ENCODE results near the gene DUSP8. TPM values are rescaled to one million over a fixed set of nuclear protein-coding genes. Genes with fewer than 3 reads are reported as not detected.

Gene DUSP8
- total and polyA plus RNA-seq, 9 donors = 0.38 to 14.9 (median 1.3) TPM

- TF ChIP-seq POLR2A (IDR thresholded peaks at IDR 0.05) (no peak), CTCF (IDR thresholded peaks at IDR 0.05) (no peak), EP300 (IDR thresholded peaks at IDR 0.05) (no peak)
- Histone ChIP-seq H3K9me3 (no peaks in the 10 kb centered on the region), H3K4me1 (ENCODE audit: insufficient read depth) (peaks cover 6% of the 10 kb centered on the region), H3K27me3 (no peaks in the 10 kb centered on the region), H3K4me3 (no peak overlapping the region), H3K27ac (peak overlapping the region in 1 of 2 donors; percentile 51), H3K36me3 (no peaks in the 10 kb centered on the region)
- 83 to 91% (median 87%) methylated on average over 28 to 74 of the region's 74 CpGs for WGBS, 3 donors
- intact Hi-C loops (cut with DNase I) = no loop called here
- no peak for DNase-seq
Measured at GRCh38 chr11:1557051-1557884, 14.8 kb downstream of the DUSP8 start.

DNA sequence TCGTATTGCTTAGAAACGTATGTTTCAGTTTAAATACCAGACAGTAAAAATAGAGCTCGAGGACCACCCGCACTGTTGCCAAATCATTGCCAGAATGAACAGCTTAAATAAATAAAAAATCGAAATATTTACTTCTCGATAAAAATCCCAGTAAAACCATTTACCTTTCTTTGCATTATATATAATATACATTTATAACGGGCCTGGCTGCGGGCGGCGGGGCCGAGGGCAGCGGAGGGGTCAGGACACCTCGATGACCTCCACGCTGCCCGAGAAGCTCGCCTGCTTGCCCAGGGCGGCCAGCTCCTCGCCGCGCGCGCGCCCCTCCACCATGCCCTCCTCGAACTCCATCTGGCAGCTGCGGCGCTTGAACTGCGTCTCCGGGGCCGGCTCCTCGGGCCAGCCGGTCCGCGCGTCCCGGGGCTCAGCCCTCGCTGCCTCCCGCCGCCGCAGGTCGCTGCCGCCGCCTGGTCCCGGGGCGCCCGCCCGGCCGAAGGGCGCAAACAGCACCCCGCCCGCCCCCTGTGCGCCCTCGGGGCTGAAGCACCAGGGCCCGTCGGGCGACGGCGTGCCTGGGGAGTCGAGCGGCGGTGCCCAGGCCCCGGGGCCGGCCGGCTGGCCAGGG, 15.7 kb downstream of the DUSP8 start:
- H3K9me3 ChIP-seq = no peaks in the 10 kb centered on the region
- H3K27me3 ChIP-seq = no peaks in the 10 kb centered on the region
- H3K36me3 ChIP-seq = no peaks in the 10 kb centered on the region
- DNase-seq = no peak
- no peak overlapping the region for H3K4me3 ChIP-seq
- WGBS, 3 donors = 63 to 70% (median 67%) methylated on average over 35 to 63 of the region's 63 CpGs
- no peak overlapping the region for H3K27ac ChIP-seq
- peaks cover 6% of the 10 kb centered on the region for H3K4me1 ChIP-seq (ENCODE audit: insufficient read depth)
- intact Hi-C loops (cut with DNase I) = no loop called here
- TF ChIP-seq POLR2A (IDR thresholded peaks at IDR 0.05) (no peak), CTCF (IDR thresholded peaks at IDR 0.05) (no peak), EP300 (IDR thresholded peaks at IDR 0.05) (no peak)

DNA sequence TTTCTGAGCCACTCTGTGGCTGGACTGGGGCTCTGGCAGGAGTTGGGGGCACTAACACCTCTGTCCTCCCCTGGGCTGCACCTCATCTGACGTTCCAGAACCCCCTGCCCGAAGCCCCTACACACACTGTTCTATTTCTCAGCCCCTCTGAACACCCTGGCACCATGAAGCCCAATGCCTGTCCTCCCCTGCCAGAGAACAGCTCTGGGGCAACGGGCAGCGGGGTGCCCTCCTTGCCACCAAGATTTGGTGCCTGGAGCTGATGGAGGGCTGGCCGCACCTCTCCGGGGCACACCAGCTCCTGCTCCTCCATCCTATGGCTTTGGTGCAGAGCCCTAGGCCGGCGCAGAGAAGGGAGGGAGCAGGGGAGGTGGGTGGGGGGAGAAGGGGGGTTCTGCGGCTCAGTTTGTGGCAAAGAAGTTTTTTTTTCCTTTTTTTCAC, 16.3 kb downstream of the DUSP8 start:
- peaks cover 6% of the 10 kb centered on the region for H3K4me1 ChIP-seq (ENCODE audit: insufficient read depth)
- no peak for DNase-seq
- no peaks in the 10 kb centered on the region for H3K9me3 ChIP-seq
- TF ChIP-seq EP300 (IDR thresholded peaks at IDR 0.05) (no peak), CTCF (IDR thresholded peaks at IDR 0.05) (no peak), POLR2A (IDR thresholded peaks at IDR 0.05) (no peak)
- H3K27me3 ChIP-seq = no peaks in the 10 kb centered on the region
- 83 to 93% (median 92%) methylated on average over 9 of the region's 9 CpGs for WGBS, 3 donors
- intact Hi-C loops (cut with DNase I) = no loop called here
- no peak overlapping the region for H3K27ac ChIP-seq
- H3K36me3 ChIP-seq = no peaks in the 10 kb centered on the region
- no peak overlapping the region for H3K4me3 ChIP-seq

DNA sequence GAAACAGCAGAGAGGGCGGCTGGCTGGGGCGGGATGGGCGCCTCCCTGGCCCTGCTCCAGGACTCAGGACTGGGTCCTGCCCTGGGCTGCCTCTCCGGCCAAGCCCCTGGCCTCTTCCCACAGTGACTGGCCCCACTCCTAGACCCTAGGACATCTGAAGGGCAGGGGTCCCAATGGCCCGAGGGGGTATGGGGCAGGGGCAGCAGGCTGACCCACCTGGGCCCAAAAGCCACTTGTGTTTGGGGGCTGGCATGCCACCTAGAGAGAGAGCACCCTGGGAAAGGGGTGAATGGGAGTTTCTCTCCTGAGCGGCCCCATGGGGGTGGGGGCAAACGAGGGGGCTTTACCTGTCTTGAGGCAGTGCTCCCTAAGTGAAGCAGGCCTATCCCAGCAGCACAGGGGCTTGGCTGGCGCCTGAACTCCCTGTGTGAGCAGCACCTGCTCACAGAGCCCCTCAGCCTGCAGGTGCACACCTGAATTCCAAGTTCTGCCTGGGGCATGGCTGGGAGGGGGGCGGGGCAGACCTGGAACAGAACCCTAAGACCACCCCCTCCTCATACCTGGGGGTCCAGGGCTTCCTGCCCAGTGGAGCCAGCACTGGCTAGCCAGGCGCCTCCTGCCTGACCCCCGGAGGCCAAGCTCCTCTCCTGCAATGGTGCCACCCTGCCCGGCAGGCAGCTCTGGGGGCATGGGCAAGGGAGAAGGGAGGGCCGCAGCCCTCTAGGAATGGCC, 16.9 kb downstream of the DUSP8 start:
- peaks cover 6% of the 10 kb centered on the region for H3K4me1 ChIP-seq (ENCODE audit: insufficient read depth)
- intact Hi-C loops (cut with DNase I) = no loop called here
- DNase-seq = no peak

More for the DNA sequence above, 16.9 kb downstream of the DUSP8 start:
- TF ChIP-seq EP300 (IDR thresholded peaks at IDR 0.05) = no peak
- no peak for TF ChIP-seq POLR2A (IDR thresholded peaks at IDR 0.05)
- TF ChIP-seq CTCF (IDR thresholded peaks at IDR 0.05) = no peak
- WGBS, 3 donors = 80 to 83% (median 81%) methylated on average over 13 of the region's 13 CpGs
- Histone ChIP-seq H3K4me3 (no peak overlapping the region), H3K9me3 (no peaks in the 10 kb centered on the region), H3K36me3 (no peaks in the 10 kb centered on the region), H3K27ac (no peak overlapping the region), H3K27me3 (no peaks in the 10 kb centered on the region)

Measured in ovary (tissue), 9 donors.